HG02610 (cell line): ENCODE measurements around the gene FRY.

Experiments used
- ATAC-seq: cut with Tn5 transposase; IDR thresholded peaks from one replicate; pipeline ENCODE4 v1.9.1; 2021; ENCODE audit warnings: mild to moderate bottlenecking, moderate library complexity; ENCODE audit not compliant: unreplicated experiment

The FRY gene

GRCh38 chr13:32164622-32165268 lies 133.2 kb downstream of the FRY start:
- no peak for ATAC-seq

GRCh38 chr13:32165796-32166195 lies 134.2 kb downstream of the FRY start:
- no peak for ATAC-seq

DNA sequence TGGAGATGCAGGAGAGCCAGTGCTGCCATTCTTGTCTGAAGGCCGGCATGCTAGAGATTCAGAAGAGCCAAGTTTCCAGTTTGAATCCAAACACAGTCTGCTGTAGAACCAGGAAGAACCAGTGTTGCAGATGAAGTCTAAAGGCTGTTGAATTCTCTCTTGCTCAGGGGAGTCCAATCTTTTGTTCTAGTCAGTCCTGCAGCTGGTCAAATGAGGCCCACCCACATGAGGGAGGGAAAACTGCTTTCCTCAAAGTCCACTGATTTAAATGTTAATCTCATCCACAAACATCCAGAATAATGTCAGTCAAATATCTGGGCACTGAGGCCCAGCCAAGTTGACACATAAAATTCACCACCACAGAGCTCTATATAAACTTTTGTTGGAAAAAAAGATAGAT lies 136.6 kb downstream of the FRY start:
- ATAC-seq, result no peak

DNA sequence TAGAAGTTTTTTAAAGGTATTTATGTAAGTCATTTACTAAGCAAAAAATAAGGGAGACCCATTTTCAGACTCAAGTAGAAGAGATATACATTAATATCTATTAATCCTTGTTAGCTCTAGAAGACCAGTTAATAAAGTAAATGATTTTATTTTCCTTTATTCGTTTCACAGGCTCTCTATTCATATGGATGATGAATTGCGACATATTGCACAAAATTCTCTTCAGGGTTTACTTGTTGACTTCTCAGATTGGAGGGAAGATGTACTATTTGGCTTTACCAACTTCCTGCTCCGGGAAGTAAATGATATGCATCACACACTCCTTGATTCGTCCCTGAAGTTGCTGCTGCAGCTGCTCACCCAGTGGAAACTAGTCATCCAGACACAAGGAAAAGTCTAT lies 139.3 kb downstream of the FRY start:
- no peak for ATAC-seq

DNA sequence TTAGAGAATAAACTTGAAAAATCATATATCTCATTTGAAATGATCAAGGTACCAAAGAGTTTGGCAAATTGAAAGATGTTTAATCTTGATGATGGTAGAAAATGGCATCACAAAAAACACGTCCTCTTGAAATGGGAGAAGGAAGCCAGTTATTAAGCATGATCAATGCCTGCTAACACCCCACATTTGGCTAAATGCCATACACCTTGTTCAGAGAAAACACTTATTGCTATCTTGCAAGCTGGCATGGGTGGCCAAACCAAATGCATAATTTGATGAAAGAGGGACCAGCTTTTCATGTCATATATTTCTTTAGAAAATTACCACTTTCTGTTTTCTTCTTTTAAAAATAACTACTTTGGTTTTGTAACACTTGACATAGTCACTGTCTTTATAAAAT lies 142.3 kb downstream of the FRY start:
- no peak for ATAC-seq

DNA sequence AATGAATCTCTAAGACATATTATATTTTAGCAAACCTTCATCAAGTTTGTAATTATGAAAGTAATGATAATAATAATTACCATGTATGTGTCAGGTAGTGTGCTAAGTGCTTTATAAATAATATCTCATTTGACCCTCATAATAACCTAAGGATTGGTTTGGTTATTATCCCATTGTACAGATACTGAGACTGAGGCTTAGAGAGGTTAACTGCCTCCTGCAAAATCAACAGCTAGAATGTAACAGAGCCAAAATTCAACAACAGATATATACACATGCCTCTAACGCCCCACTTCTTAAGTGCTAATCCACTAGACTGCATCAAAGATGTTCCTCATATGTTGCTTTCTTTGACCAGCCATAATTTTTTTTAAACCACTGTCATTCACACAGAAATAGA lies 142.8 kb downstream of the FRY start:
- no peak for ATAC-seq

DNA sequence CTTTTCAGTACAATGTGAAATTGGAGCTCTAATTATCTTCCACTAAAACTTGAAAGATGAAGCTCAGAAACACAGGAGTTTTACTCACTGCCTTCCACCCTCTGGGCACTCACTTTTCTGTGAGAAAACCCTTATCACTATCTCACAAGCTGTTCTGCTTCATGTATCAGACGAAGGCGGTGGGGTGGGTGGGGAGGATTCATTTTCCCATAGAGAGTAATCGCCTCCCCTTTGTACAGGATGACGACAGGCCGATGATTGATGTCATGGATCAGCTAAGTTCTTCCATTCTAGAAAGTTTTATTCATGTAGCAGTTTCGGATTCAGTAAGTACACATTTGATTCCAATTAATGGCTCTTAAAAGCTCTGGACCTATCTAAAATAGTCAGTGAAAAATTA lies 143.7 kb downstream of the FRY start:
- no peak for ATAC-seq

DNA sequence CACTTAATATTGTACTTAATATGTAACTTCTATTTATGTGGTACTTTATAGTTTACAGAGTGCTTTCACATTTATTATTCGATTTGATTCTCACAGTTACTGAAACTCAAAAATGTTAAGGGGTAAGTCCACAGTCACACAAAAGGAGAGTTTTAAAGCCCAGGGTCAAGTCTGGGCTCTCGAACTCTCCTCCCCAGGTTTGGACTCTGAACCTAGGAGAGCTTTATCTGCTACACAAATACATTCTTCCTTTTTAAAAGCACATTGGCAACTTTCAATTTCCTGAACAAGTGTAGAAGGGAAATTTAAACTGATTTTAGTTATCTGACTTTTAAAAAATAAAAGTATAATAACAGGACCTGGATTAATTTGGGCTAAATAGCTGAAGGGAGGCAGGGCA lies 144.4 kb downstream of the FRY start:
- ATAC-seq, result no peak

DNA sequence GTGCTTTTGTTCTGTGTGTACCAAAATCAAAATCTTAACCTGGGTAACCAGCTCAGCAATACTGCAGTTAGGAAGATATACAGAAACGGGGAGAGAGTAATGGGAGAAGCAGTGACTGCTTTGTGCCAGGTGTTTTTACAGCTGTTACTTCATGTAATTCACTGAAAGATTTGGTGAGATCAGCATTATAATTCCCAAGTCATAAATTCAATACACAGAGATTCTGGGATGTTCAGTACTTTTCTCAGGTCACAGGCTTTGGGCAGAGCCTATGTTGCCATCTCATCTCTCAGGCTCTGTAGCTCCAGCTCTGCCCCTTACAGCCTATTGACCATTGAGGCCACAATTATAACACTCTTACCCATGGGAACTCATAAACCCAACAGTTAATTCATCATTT lies 145.1 kb downstream of the FRY start:
- no peak for ATAC-seq

- no peak for ATAC-seq
Observed at GRCh38 chr13:32178763-32179162, 147.2 kb downstream of the FRY start.

GRCh38 chr13:32179708-32180107 lies 148.1 kb downstream of the FRY start:
- ATAC-seq, result no peak

DNA sequence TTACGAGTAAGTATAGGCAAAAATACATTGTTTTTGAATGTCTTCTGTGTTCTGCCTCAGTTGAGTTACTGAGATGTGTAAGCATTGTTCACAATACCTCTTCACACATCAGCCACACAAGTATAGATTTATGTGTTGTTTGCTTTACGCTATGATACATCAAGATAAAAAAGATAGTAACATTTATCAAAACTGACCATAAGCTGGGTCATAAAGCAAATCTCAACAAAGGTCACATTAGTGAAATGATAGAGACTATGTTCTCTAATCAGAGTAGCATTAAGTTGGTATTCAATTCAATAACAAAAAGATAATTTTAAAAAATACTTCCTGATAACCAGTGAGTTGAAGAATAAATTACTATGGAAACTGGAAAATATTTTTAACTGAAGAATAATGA lies 156.1 kb downstream of the FRY start:
- ATAC-seq, result no peak

- no peak for ATAC-seq
Observed at GRCh38 chr13:32191452-32191998, 160.0 kb downstream of the FRY start.

- ATAC-seq, result no peak
Observed at GRCh38 chr13:32195713-32196112, 164.1 kb downstream of the FRY start.

GRCh38 chr13:32199168-32199567 lies 167.6 kb downstream of the FRY start:
- ATAC-seq, result no peak

DNA sequence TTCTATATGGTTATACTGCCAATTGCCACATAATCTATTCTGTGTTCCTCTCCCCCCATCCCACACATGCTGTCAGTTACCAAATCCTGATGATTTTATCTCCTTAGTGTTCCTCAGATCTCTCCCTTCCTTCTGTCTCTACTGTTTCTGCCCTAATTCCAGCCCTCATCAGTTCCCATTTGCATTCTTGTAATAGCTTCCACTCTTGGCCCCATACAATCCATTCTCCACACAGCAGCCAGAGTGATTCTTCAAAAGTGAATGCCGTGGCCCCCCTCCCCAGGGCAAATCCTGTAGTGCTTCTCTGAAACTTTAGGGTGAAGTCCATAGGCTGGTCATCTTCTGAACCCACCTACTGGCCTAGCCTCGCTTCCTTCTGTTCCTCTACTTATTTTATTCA lies 169.2 kb downstream of the FRY start:
- no peak for ATAC-seq

GRCh38 chr13:32201809-32202208 lies 170.2 kb downstream of the FRY start:
- ATAC-seq, result no peak

GRCh38 chr13:32202268-32202667 lies 170.7 kb downstream of the FRY start:
- no peak for ATAC-seq

DNA sequence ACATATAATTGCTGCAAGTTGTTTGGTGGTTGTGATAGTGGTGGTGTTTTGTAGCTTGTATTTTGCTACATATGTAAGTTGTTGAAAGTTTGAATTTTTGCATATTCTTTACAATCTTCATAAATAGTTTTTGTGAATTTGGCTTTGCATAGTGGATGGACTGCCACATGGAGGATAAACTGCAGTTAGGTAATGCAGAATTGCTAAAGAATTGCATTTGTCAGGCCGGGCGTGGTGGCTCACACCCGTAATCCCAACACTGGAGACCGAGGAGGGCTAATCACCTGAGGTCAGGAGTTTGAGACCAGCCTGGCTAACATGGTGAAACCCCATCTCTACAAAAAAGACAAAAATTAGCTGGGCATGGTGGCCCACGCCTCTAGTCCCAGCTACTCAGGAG lies 171.6 kb downstream of the FRY start:
- ATAC-seq, result no peak

GRCh38 chr13:32203736-32204135 lies 172.2 kb downstream of the FRY start:
- ATAC-seq, result no peak

DNA sequence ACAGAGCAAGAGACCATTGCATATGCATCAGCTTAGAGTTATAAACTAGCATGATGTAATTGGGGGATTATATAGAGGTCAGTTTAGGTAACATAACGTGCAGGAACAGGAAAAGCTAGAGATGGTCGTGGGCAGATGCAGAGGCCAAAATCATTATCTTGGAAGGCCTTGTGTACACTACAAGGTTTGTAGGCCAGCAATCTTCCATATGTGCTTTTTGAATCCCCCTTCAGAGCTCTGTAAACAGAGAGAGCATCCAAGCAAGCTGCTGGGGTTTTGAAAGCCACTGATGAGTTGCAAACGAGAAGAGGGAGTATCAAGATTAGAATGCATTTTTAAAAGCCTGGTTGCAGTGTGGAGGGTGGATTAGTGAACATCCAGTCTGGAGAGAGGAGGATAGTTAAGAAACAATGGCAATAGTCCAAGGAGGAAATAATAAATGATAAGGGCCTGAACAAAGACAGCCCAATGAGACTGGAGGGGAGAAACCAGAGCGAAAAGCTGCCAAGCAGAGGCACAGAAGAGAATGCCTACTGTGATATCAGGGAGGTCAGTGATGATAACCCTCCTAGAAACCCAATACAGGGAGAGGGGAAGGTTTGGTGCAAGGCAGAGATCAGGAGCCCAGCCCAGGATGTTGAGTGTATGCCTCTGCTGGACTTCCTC lies 174.0 kb downstream of the FRY start:
- ATAC-seq, result no peak

DNA sequence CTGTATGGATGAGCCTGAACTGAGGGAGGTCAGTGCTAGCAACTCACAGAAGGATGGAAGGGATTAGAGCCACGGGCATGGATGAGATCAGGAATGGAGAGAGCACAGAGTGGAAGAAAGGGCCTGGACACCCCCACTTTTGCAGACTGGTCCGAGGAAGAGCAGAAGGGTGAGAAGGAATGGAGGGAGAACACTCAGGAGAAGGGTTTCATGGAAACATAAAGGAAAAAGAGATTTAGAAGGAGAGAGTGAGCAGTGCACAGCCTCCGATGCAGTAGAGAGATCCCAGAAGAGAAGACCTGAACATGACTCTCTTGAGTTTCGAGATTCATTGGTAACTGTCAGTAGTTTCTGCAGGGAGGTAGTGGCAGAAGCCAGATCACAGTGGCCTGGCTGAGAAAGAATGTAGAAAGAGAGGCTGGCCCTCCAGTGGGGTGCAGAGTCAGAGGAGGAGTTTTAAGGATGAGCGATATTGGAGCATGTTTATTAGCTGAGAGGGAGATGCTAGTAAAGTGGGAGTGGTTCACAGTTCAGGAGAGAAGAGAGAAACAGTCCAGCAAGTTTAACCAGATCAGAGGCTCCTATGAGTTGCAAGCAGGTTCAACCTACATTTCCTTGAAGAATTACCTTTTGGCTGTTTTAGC lies 174.6 kb downstream of the FRY start:
- no peak for ATAC-seq
